ENCODE data around the gene JAZF1.

- TF ChIP-seq CTCF (IDR thresholded peaks at IDR 0.05; ENCODE audit: insufficient read depth, low read length, poor library complexity, severe bottlenecking) (no peak), EZH2phosphoT487 (conservative IDR thresholded peaks at IDR 0.05; ENCODE audit: low read length) (no peak)
Measured at GRCh38 chr7:28008911-28009310, 171.7 kb downstream of the JAZF1 start.

All from SU-DHL-6 (cell line).